ENCODE measurements around the gene APOA4.

GRCh38 chr11:116866804-116867455 lies 43.8 kb upstream of the APOA4 start:
- TF ChIP-seq CTCF (IDR thresholded peaks at IDR 0.05) (no peak), RFX5 (IDR thresholded peaks at IDR 0.05; ENCODE audit: low read length) (no peak), NRF1 (IDR thresholded peaks at IDR 0.05; ENCODE audit: low read depth, low read length) (no peak)

Data from SK-N-SH (cell line).